KMS-11 (cell line): ENCODE data around the gene RCN2.

Experiments used
- H2AFZ ChIP-seq: fragments of 200-600 bp; sonication (generic); 2 replicates; pipeline ENCODE4 v1.6.1; 2016; ENCODE audit warnings: antibody characterized with exemption, mixed run types, low read depth
- H3K27ac ChIP-seq: fragments of 200-600 bp; sonication (generic); 2 replicates; pipeline ENCODE4 v1.6.1; 2016; ENCODE audit warnings: mild to moderate bottlenecking, mixed run types
- H3K27me3 ChIP-seq: fragments of 200-600 bp; sonication (generic); 2 replicates; pipeline ENCODE4 v1.6.1; 2017; ENCODE audit warnings: mild to moderate bottlenecking, low read depth, mixed run types, moderate library complexity; ENCODE audit not compliant: insufficient read depth
- H3K36me3 ChIP-seq: fragments of 200-600 bp; sonication (generic); 2 replicates; pipeline ENCODE4 v1.6.1; 2017; ENCODE audit warnings: mild to moderate bottlenecking, mixed run types; ENCODE audit not compliant: insufficient read depth
- H3K4me1 ChIP-seq: fragments of 200-600 bp; sonication (generic); 2 replicates; pipeline ENCODE4 v1.6.1; 2016; ENCODE audit warnings: mild to moderate bottlenecking, low read depth, mixed run types; ENCODE audit not compliant: poor library complexity, severe bottlenecking
- H3K4me2 ChIP-seq: fragments of 200-600 bp; sonication (generic); 2 replicates; pipeline ENCODE4 v1.7.0; 2016; ENCODE audit warnings: mild to moderate bottlenecking, mixed run types
- H3K4me3 ChIP-seq: fragments of 200-600 bp; sonication (generic); IDR thresholded peaks from 2 replicates; pipeline ENCODE4 v1.6.1; 2017; ENCODE audit warnings: low read depth, low read length, mixed read lengths; ENCODE audit not compliant: insufficient read depth
- H3K79me2 ChIP-seq: fragments of 200-600 bp; sonication (generic); 2 replicates; pipeline ENCODE4 v1.6.1; 2016; ENCODE audit warnings: low read depth, mixed run types; ENCODE audit not compliant: insufficient read depth
- H3K9ac ChIP-seq: fragments of 200-600 bp; sonication (generic); 2 replicates; pipeline ENCODE4 v1.6.1; 2016; ENCODE audit warnings: mild to moderate bottlenecking, mixed run types
- H4K20me1 ChIP-seq: fragments of 200-600 bp; sonication (generic); 2 replicates; pipeline ENCODE4 v1.6.1; 2016; ENCODE audit warnings: mild to moderate bottlenecking, mixed run types; ENCODE audit not compliant: insufficient read depth
- CTCF ChIP-seq: fragments of 200-600 bp; sonication (generic); conservative IDR thresholded peaks from 2 replicates; pipeline ENCODE4 v1.6.1; 2017; ENCODE audit warnings: low read depth, mild to moderate bottlenecking, antibody characterized with exemption, low read length, moderate library complexity, mixed read lengths

RCN2 gene

GRCh38 chr15:76973362-76973743 lies 41.8 kb downstream of the RCN2 start:
- Histone ChIP-seq H3K4me2 (no peak overlapping the region), H3K79me2 (no peaks in the 10 kb centered on the region), H3K9ac (no peak overlapping the region), H3K4me1 (no peaks in the 10 kb centered on the region), H2AFZ (no peak overlapping the region), H3K27me3 (no peaks in the 10 kb centered on the region), H4K20me1 (no peaks in the 10 kb centered on the region), H3K27ac (no peak overlapping the region), H3K4me3 (no peak overlapping the region), H3K36me3 (no peaks in the 10 kb centered on the region)
- TF ChIP-seq CTCF, result 0 out of 2 replicates have a peak, but pooled peaks have one; percentile 16

GRCh38 chr15:76973906-76974305 lies 42.4 kb downstream of the RCN2 start:
- H3K4me1 ChIP-seq, result no peaks in the 10 kb centered on the region
- H3K27ac ChIP-seq, result no peak overlapping the region
- H3K36me3 ChIP-seq, result no peaks in the 10 kb centered on the region
- H3K4me3 ChIP-seq, result no peak overlapping the region
- no peak overlapping the region for H3K4me2 ChIP-seq
- H3K9ac ChIP-seq, result no peak overlapping the region
- no peaks in the 10 kb centered on the region for H3K79me2 ChIP-seq
- TF ChIP-seq CTCF, result no peak
- H4K20me1 ChIP-seq, result no peaks in the 10 kb centered on the region
- H2AFZ ChIP-seq, result no peak overlapping the region
- no peaks in the 10 kb centered on the region for H3K27me3 ChIP-seq

GRCh38 chr15:76974456-76975036 lies 43.0 kb downstream of the RCN2 start:
- TF ChIP-seq CTCF, result no peak
- H3K4me2 ChIP-seq, result no peak overlapping the region

GRCh38 chr15:76976141-76976540 lies 44.6 kb downstream of the RCN2 start:
- H3K79me2 ChIP-seq, result no peaks in the 10 kb centered on the region
- no peak overlapping the region for H3K9ac ChIP-seq
- H3K27ac ChIP-seq, result no peak overlapping the region
- H3K4me1 ChIP-seq, result no peaks in the 10 kb centered on the region
- no peak overlapping the region for H3K4me2 ChIP-seq
- TF ChIP-seq CTCF, result no peak
- H3K4me3 ChIP-seq, result no peak overlapping the region
- H3K36me3 ChIP-seq, result no peaks in the 10 kb centered on the region
- no peaks in the 10 kb centered on the region for H4K20me1 ChIP-seq
- H2AFZ ChIP-seq, result no peak overlapping the region
- no peaks in the 10 kb centered on the region for H3K27me3 ChIP-seq

More at GRCh38 chr15:76974456-76975036, 43.0 kb downstream of the RCN2 start:
- Histone ChIP-seq H3K9ac (no peak overlapping the region), H3K36me3 (no peaks in the 10 kb centered on the region), H2AFZ (no peak overlapping the region), H3K4me1 (no peaks in the 10 kb centered on the region), H3K27ac (no peak overlapping the region), H3K4me3 (no peak overlapping the region), H3K27me3 (no peaks in the 10 kb centered on the region), H4K20me1 (no peaks in the 10 kb centered on the region), H3K79me2 (no peaks in the 10 kb centered on the region)
